RPMI7951 (cell line): ENCODE data around the gene MEIS1. TPM values are rescaled to one million over a fixed set of nuclear protein-coding genes. Genes with fewer than 3 reads are reported as not detected.

ENCODE experiments used
- DNase-seq: peaks from one replicate; pipeline ENCODE4 v3.0.0-alpha.2; 2012; ENCODE audit warnings: low read depth
- total RNA-seq: library from RNA; depleted of rRNA; stranded (reverse); fragments of >200 nt; shearing (Covaris generic); gene quantifications from 2 replicates; pipeline ENCODE4 v1.2.3, GENCODE V29; 2014

The MEIS1 gene
- total RNA-seq, 1 experiment from 2014 or later = 6.2 TPM

DNA sequence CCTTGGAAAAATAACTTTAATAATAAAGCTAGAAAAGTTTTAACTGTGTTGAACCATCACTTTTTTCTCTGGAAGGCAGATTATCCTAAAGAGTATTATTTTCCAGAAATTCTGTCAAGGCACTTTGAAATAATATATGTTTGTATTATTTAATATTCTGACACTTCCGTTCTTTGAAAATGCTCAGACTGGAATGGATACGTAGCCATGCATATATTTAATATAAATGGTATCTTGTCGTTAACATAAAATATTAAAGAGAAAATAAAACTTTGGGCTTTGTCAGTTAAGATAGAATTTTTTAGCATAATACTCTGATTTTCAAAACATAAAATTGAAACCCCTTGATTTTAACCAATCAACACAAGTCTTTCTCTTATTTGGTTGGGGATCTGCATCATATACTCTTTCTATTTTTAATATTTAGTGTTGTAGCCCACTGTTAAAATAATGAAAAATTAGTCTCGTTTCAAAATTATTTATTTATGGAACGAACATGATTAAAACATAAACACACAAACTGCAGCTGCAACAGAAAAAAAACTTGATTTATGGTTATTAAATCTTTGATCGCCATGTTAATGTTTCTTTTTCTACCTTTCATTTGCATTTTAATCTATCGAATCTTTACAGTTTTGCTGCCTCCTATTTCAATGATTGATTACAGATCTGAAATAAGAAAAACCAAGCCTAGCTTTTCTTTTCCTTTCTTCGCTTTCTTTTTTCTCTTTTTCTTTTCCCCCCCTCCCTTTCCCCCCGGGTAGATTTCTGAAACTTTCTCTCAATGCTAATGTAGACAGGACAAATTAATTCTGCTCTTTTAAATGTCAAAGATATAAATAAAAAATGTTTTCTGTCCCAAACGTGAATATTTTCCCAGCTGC lies 145.5 kb downstream of the MEIS1 start:
- no peak for DNase-seq

- DNase-seq = no peak
Observed at GRCh38 chr2:66581339-66582103, 146.6 kb downstream of the MEIS1 start.

DNA sequence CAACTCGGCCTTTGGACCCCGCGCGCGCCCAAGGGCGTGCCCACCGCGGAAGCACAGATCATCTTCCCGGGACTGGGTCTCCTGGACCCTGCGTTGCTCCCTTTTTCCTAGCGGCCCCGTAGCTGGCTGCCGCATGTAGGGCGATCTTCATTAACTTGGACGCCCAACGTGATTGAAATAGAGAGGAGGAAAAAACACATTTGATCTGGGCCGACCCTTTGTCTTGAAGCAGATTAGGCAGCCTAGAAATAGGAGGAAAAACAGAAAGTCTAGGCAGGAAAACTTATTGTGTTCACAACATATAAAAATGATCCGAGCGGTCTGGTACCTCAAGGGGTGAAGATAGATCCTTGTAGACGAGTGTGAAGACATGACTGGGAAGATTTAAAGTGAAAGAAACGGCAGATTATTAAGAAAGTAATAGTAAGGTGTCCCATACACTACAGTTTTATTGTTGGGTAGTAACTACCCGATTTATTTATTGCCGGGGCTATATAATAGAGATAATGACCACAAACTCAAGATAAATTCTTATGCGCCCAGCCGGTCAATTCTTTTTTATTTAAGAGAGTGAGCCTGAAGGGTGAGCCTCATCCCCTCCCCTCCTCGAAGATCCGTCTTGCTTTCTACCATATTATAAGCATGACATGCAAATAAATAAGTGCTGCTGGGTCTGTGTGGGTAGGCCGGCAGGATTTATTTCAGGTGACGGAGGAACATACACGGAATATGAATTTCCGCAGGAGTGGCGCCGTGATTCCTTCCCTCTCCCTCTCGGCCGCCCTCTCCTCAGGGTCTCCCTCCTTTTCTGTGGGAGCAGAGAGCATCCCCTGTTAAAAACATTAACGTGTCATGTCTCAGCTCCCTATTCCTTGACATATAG lies 147.4 kb downstream of the MEIS1 start:
- DNase-seq = no peak

DNA sequence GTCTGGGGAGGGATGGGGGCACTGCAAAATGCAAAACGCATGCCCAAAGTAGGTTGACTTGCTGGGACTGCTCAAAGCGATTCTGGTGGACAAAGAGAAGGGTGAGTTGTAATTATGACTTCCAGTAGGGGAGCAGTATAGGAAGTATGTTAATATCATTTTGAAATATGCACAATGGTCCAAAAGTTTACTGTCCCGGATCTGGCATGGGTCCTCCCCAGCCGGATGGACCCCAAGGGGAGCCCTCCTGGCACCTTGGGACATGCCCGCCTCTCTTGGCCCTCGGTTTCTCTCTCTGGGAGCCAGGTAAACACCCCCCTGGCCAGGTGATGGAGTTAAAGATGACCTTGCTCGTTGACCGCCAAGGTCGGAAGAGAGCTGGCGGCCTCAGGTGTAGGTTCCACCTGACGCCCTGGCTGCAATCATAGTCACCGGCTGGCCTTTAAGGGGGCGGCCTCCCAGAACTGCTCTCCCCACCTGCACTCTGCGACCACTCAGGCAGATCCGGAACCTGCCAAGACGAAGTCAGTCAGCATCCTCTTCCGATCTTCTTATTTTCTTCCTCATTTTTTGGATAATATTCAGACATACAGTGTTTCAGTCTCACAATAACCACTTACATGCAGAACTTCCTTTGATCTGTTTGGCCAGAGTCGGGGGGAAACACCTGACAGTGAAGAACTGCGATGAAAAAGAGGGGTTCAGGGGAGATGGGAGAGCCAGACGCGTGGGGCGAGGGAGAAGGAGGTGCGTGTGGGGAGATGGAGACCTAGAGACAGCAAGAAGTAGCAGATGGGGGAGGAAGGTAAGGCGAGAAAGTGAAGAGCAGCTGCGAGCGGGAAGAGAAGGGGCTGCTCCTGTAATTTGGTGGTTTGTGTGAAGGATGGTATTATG lies 148.3 kb downstream of the MEIS1 start:
- DNase-seq = no peak

DNA sequence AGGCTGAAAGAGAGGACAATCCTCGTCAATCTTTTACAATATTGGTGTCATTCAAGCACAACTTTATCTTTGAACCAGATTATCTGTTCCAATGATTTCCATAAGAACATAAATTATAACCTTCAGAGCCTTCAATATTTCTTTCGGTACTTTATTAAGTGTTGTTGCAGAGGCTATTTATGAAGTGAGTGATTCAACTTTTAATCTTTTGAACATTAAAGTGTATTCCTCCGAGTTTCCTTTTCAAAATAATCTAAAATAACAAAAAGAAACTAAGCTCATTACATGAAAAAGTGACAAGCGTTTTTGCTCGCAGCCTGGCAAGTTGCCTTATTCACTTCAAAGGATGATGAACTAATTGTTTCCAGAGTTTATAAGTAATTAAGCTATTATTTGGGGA lies 149.0 kb downstream of the MEIS1 start:
- DNase-seq = no peak

GRCh38 chr2:66585587-66585986 lies 150.7 kb downstream of the MEIS1 start:
- no peak for DNase-seq

- peak; percentile 39 for DNase-seq
Observed at GRCh38 chr2:66587216-66587615, 152.3 kb downstream of the MEIS1 start.

GRCh38 chr2:66594001-66594400 lies 159.1 kb downstream of the MEIS1 start:
- no peak for DNase-seq

DNA sequence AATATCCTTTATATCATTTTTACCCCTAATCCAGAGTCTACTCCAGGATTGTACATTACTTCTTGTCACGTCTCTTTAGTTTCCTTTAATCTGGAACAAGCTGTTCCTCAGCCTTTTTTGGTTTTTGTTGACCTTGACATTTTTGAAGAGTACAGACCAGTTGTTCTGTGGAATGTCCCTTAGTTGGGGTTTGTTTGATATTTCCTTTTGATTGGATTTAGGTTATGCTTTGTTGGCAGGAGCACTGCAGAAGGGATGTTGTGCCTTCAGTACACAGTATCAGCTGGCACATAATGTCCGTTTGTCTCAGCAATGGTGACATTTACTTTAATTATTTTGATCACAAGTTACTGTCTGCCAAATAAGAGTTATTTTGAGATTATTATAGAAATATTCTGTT lies 160.6 kb downstream of the MEIS1 start:
- DNase-seq = no peak

- peak; percentile 32 for DNase-seq
Observed at GRCh38 chr2:66596256-66596655, 161.3 kb downstream of the MEIS1 start.

DNA sequence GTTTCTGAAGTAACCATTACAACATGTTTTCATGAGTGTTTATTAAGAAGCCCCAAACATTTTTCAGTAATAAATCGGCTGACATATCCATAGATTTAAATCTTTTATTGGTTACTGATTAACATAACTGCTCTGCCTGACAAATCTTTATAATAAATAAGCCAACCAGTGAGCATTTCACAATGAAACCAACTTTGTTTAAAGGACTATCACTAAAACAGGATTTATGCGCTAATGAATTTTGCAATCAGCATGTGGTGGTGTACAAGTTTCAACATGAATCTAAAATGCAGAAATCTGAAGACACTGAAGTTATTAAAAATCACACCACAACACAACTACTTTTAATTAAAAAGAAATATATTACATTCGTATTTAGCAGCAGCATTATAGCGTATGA lies 166.7 kb downstream of the MEIS1 start:
- DNase-seq = no peak

- no peak for DNase-seq
Observed at GRCh38 chr2:66602341-66602740, 167.4 kb downstream of the MEIS1 start.

- no peak for DNase-seq
Observed at GRCh38 chr2:66604326-66604725, 169.4 kb downstream of the MEIS1 start.

GRCh38 chr2:66604976-66605375 lies 170.1 kb downstream of the MEIS1 start:
- no peak for DNase-seq

DNA sequence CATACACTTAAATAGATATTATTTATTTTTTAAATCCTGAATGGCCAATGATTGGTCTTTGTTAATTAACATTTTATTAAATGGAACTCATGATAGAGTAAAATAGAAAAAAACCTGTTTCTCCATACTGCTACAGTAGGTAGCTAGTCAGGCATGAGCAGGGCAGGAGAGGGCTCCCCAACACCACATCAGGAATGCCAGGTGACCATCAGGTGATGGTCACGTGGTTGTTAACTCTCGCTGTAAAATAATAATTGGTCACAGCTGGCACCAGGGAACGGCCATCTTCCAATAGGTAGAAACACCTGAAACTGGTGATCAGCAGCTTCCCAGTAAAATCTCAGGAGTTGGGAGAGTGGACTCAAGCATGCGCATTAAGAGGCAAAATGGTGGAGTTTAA lies 172.2 kb downstream of the MEIS1 start:
- DNase-seq = no peak
